Stimulated activated CD4-positive, alpha-beta T cell treated with anti-CD3 and anti-CD28 coated beads, TNF-alpha, amount 100 ng/mL, for 24 hours (primary cell): ENCODE measurements around the gene ASIC1.

Experiments used
- DNase-seq, 3 experiments: peaks; one replicate each; pipeline ENCODE4 v3.0.0-alpha.2; 2020; ENCODE audit warnings: low read depth in 3 of 3

The ASIC1 gene

DNA sequence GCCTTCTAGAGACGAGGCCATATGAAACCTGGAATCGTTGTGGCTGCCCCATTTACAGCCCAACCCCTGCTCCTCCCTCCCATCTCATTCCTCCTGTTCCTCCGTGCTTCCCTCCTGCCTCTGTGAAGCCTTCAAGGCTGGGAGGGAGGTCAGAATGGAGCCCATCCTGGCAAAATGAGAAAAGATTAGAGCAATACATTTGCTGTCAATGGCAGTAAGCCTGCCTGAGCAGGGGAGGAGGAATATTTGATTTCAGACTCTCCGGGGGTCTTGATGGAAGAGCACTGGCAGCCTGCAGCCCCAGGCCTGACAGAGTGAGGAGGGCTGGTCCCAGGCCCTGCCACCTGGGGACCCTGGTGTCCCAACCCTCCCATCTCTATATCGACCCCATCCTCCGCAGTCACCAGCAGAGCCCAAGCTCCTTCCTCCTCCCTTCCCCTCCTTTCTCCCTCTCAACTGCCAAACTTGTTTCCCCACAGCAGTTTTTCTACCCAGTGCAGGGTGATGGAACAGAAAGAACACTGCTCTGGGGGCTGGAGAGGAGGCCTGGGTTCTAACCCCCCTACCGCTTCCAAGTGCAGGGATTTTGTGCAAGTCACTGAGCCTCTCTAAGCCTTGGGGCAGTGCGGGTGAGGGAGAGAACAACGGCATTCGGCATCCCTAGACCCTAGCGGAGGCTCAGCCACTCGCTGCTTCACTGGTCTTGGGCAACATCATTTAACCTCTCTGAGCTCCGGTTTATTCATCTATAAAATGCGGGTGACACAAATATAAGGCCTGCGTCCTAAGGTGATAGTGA lies 16.1 kb upstream of the ASIC1 start:
- DNase-seq: no peak

DNA sequence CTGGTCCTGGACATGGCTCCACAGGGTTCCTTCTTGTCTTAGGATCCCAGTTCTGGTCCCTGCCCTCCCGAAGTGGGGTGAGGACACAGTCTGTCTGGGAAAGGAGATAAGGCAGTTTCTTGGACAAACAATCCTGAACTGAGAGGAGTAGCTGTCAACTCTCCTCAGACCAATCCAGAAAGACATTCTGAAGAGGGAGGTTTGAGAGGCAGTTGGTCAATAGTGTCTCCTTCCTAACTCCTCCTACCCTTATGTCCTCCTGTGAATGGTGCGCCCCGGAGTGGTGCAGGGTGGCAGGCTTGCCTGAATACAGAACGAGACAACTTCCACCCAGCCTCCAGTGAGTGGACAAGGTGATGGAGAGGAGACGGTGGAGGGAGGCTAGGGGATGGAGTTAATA lies 15.4 kb upstream of the ASIC1 start:
- no peak for DNase-seq

DNA sequence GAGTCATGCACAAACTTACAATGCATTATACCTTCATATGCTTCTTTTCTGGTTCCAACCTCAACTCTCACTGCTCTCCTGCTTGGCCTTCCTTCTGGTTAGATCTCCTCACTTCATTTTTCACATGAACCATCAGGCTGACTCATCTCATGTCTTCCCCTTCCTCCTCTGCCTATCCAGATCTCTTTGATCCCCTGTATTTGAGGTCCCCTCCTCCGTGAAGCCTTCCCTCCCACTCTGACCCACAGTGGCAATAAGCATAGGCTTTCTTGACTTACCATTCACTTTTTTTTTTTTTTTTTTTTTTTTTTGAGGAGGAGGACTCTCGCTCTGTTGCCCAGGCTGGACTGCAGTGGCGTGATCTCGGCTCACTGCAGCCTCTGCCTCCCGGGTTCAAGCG lies 14.7 kb upstream of the ASIC1 start:
- no peak for DNase-seq

DNA sequence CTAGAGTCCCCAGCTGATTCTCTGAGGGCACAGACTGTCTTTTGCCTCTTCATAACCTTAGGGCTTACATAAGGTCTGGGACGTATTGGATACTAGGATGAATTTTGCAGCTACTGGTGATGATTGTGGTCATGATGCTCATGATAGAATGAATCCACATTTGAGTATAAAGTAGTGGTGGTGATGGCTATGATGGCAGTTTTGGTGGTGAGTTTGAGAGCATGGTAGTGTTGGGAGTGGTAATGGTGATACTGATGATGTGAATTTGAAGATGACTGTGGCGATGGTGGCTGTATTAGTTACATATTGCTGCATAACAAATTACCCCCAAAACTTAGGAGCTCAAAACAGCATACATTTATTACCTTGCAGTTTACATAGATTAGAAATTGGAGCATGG lies 14.1 kb upstream of the ASIC1 start:
- no peak for DNase-seq

DNA sequence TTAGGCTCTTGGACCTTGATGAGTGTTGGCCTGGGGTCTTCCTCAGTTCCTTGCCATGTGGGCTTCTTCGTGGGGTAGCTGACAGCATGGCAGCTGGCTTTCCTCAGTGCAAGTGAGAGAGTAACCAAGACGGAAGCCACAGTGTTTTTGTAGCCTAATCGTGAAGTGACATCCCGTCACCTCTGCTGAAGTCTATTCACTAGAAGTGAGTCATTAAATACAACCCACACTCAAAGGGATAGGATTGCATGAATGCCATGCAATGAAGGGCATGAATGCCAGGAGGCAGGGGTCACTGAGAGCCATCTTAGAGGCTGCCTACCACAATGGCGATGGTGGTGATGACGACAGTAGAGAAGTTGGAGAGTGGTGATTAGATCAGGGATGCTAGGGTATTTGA lies 13.5 kb upstream of the ASIC1 start:
- no peak for DNase-seq

DNA sequence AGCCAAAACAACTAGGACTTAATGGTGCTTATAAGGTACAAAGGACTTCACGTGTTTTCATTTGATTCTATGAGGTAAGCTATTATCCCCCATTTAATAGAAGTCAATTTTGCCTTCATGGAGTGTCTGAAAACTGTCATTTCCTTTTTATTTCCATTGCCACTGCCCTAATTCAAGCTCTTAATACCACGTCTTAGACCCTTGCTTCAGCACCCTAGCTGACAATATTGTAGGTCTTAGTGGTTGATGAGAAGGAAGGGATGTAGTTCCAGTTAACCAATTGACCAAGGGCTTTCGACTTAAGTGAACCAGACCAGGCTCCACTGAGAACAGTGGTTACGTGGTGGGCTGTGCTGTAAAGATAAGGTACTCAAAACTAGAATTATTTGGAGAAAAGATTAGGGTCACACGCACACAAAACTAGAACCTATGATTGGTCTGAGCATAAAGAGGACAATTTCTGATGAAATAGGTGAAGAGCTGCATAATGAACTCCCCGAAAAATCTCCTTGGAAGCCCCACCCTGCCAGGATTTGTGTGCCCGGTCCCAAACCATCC lies 9.6 kb upstream of the ASIC1 start:
- DNase-seq: no peak

DNA sequence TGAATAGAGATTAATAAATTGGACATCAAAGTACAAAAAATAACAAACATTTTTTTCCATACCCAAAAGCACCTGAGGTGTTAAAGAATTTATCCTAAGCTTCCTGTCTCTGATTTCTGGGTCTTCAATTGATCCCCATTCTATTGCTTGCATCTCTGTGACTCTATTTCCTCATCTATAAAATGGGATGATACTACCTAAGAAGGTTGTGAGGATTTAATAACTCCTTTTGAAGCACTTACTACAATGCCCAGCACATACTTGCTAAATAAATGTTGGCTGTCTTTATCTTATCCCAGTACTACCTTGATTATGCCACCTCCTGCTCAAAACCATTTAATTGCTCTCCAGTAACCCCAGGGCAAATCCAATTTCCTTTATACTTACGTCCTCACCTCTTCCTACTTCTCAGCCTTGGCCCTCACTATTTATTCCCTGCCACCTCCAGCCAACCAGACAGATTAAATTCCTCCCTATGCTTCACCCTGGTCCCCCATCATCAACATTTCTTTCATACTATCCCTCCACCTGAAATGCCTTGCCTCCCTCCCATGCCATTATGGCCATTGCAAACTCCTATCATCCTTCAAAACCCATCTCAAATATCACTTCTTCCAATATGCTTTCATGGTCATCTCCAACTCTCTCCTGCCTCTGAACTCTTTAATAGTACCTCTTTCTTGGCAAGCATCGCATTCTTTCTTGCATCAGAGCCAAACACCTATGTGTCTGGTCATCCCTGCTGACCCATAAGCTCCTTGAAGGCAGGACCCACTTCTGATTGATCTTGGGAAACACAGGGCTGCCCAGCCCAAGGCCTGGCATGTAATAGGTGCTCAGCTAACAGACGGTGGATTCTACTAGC lies 7.9 kb upstream of the ASIC1 start:
- DNase-seq: no peak

DNA sequence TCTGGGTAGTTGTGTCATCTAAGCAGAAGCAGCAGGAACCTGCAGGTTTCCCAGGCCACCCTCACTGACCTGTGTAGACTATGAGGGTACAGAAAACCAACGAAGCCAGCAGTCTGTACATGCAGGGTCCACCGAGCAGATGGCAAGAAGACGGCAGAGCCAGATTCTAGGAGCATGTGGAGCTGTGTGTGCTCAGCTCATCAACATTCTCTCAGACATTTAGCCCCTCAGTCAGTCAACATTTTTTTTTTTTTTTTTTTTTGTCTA lies 7.3 kb upstream of the ASIC1 start:
- DNase-seq: no peak

DNA sequence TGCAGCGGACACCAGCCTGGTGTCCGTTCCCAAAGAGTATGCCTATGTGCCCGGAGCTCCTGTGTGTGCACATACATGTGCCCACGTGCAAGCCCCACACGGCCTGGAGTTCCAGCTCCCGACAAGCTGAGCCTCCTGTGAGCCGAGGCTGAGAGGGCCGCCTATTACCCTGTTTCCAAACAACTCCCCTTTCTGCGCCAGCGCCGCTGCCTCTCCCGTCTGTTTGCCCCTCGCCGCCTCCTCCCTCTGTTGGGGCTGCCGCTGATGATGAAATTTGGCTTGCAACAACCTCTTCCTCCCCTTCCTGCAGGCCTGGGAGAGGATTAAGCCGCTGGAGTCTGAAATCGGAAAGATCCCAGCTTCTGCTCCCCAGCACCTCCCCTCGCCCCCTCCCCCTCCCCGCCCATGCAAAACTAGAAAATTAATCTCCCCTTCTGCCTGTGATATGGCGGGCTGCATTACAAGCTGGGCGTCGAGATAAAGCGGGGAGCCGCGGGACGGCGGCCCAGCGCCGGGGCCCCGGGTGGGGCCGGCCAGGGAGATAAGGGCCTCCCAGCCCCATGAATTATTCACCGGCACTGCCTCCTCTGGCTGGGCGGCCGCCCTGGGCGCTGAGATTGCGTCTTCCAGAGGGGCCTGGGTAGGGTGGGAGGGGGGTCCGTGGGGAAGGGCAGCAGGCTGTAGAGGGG lies 6.8 kb upstream of the ASIC1 start:
- DNase-seq: no peak

DNA sequence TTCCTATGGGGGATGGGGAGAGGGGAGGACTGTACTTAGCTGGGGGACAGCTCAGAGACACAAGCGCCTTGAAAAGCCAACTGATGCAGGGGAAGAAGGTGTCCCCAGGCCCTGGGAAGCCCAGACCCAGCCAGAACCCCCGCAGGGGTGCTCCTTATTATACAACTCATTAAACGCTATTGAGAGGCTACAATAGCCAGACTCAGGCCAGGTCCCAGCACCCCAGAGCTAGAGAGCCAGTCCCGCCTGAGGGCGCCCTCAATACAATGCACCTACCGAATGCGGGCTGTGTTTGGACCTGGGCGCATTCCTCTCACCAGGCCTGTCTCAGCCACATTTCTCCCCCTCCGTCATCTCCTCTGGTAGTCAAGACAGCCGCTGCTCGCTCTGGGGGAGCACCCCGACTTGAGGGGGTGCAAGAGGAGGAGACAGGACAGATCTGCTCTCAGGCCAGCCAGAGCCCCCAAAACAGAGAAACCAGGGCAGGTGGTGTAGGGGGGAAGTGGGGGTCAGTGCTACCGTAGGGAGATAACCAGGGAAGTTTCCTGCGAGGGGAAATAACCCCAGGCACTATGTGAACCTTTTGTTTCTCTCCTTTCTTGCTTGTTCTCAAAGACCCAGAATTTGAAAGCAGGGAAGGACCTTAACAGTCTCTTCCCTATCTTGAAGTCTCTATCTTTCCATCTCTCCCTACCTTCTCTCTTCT lies 6.1 kb upstream of the ASIC1 start:
- DNase-seq: no peak

DNA sequence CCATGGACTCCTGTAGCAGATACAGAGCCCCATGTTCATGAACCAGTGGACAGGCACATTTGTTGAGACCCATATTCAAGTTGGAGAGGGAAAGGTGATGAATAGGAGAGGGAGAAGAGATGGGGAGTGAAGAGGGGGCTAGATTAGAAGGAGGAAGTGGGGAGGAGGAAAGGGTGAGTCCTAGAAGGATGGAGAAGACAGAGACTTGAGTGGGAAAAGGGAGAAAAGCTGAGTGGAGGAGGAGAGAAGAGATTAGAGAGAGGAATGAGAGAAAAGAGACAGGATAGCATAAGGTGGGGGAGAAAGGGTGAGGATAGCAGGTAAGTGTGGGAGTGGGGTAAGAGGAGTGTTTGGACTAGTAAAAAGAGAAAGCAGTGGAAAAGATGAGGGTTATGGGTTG lies 4.9 kb upstream of the ASIC1 start:
- no peak for DNase-seq

DNA sequence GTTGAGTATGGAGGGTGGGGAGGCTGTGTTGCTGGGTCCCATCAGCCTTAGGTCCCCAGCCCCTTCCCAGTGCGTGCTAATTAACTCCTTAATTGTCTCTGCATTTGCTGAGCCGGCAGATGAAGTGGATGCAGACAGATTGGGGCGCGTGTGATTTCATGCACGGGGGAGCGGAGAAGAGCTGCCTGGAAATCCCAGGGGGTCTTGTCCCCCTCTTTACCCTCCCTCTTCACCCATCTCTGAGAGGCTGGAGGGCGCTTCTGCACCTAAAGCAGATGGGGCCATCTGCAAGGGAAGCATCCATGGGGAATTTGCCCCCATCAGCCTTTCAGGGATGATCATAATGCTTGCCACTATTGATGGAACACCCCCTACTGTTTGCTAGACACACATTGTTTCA lies 4.4 kb upstream of the ASIC1 start:
- DNase-seq: no peak

DNA sequence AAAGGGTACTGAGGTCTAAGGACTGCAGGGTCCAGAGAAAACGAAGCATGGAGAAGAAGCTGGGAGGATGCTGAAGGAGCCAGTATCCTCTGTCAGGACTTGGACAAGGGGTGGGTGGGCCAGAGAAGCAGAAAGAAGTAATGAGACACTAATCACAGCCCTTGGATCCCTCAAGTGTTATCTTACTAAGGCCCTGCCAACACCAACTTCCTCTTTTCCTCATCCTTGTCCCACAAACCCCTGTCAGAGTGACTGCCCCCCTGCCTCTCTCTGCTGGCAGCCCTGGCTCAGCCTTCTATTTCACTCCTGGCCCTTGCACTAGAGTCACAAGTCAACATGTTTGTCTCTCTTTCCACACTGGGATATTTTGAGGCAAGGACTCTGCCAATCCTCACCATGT lies 3.8 kb upstream of the ASIC1 start:
- no peak for DNase-seq

DNA sequence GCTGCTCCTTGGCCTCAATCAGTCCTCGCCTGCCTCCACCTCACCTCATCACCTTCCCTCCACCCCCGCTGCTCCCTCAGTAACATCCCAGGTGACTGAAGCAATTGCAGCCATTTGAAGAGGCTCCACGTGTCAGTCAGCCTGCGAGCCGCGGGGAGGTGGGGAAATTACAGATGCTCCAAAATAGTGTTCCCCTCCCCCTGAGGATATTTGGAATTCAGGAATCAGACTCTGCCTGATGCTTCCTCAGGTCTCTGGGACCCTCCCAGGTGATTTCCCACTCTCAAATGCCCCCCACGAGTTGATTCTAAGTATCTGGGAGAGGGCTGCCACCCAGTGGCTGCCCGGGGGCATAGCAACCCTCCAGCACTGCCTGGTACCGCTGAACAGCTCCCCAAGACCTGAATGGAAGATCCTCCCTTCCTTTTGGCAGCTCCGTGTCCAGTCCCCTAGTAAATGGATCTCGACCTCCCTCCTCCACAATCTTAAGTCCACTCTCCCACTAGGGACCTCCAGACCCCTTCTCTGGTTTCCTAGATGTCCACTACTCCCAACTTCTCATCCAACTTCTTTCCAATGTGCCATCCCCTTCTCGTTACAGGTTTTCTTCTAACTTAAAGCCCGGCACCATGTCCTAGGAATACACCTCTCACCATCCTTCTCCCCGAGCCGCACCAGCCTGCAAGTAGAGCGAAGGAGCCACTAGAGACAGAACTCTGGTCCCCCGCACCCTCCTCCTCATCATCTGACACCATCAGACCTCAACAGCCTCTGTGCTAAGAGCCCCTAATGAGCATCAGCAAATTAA lies 1.4 kb upstream of the ASIC1 start:
- peak; percentile 19 to 61 (median 36) for DNase-seq

DNA sequence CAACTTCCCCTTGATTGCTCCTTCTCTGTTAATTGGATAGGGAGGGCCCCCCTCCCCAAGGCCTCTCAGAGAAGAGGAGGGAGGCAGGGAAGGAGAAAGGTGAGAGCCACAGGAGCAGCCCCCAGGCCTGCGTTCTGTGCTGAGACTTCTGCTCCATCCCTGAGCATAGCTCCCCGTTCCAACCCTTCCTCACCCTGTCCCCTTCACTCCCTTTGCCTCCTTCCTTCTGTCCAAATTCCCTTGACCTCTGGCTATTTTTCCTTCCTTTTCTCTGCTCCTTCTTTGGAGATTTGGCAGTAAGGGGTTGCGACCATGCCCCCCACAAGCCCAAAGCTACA lies 788 bp upstream of the ASIC1 start:
- no peak for DNase-seq

DNA sequence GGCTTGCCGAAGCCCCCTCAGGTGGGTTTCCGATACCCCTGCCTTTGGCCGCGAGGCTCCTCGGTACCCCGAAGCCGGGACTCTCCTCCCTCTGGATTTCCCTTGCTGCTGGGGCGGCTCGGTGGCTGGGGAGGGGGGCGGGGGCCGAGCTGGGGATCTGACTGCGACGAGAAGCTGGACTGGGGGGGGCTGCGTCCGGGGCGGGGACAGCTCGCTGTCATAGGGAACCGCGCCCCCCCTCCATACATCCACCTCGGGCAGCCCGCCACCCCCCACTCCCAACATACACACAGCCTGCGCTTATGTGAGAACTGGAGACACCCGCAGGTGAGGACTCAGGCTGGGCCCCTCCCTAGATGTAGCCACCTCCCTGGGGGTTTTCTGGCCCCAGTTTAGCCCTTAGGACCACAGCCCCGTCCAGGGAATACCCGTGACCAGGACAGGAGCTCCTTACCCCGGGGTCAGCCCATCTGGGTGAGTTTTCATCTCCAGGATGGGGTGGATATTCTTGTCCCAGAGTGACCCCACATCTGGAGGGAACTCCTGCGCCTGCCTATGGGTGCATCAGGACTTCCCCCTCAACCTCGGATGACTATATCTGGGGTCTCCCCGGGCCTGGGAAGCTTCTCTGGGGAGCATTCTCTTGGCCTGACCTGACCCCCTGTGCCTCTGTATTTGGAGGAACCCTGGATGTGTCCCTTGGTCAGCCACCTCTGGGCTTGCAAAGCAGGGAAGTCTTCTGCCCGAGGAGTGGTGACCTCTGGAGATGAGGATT lies 687 bp downstream of the ASIC1 start:
- no peak for DNase-seq

DNA sequence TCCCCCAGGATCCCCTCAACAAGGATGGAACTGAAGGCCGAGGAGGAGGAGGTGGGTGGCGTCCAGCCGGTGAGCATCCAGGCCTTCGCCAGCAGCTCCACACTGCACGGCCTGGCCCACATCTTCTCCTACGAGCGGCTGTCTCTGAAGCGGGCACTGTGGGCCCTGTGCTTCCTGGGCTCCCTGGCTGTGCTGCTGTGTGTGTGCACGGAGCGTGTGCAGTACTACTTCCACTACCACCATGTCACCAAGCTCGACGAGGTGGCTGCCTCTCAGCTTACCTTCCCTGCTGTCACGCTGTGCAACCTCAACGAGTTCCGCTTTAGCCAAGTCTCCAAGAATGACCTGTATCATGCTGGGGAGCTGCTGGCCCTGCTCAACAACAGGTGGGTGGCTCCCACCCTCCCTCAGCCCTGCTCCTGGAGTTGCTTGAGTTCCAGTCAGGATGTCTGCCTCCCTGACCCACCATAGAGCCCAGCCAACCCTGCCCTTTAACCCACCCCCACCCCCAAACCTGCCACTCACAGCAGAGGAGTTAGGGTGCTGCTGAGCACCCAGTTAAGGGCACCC lies 1.4 kb downstream of the ASIC1 start:
- no peak for DNase-seq

DNA sequence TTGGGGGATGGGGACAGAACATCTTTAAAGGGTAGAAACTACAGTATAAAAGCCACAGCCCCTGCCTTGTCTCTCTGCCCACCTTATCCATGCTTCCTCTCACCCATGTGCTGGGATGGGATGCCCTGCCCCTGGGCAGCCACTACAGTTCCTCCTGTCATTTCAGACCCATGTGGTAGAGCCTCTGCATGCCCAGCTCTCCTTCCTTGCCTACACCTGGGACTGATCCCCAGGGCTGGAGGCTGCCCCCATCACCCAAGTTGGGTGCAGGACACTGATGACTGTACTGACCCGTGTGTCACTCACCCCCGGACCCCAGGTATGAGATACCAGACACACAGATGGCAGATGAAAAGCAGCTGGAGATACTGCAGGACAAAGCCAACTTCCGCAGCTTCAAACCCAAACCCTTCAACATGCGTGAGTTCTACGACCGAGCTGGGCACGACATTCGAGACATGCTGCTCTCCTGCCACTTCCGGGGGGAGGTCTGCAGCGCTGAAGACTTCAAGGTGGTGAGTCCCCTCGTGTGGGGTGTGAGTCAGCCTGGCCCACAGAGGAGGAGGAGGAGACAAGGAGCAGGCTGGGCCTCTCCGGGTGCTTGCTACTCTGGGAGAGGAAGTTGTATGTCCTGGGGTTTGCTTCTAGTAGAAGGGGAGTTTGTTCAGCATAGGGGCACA lies 2.2 kb downstream of the ASIC1 start:
- DNase-seq: peak in 2 of 3 experiments; percentile 21 to 67

DNA sequence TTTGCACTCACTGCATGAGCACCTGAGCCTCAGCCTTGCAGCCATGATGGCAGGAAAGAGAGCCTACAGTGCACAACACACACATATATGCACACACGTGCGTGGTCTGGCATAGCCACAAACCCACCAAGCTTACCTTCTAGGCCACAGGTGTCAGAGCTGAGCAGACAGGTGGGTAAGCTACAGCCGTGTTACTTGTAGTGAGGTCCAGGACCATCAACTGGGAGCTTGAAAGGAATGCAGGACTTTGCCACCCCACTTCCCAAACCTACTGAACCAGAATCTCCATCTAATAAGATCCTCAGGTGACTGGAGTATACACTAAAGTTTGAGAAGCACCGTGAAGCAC lies 2.7 kb downstream of the ASIC1 start:
- DNase-seq: no peak

DNA sequence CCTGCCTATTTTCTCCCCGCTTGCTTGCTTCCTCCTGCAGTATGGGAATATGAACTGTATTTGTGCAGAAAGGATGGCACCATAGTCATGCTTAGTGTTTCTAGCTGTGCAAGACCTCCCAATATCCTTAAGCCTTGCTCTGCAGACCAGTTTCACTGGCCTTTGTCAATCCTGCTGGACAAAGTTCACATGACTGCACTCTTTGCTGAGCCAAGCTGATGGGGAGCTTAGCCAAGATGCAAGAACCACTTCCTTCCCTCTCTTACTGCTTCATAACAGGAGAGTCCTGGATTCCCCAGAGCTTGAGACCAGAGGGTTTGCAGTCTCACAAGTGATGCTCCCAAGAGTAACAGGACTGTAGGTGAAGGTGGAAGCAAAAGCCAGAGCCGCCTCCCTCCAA lies 3.8 kb downstream of the ASIC1 start:
- DNase-seq: no peak
